GM21447 (cell line): ENCODE measurements around the gene SZRD1.

Experiments
- ATAC-seq: cut with Tn5 transposase; IDR thresholded peaks from one replicate; pipeline ENCODE4 v1.9.1; 2021; ENCODE audit not compliant: unreplicated experiment

Gene SZRD1

GRCh38 chr1:16367258-16367967 lies 371 bp downstream of the SZRD1 start:
- ATAC-seq: peak; percentile 55

GRCh38 chr1:16367968-16368890 lies 1.2 kb downstream of the SZRD1 start:
- no peak for ATAC-seq

- ATAC-seq: no peak
Measured at GRCh38 chr1:16369821-16370220, 2.8 kb downstream of the SZRD1 start.

DNA sequence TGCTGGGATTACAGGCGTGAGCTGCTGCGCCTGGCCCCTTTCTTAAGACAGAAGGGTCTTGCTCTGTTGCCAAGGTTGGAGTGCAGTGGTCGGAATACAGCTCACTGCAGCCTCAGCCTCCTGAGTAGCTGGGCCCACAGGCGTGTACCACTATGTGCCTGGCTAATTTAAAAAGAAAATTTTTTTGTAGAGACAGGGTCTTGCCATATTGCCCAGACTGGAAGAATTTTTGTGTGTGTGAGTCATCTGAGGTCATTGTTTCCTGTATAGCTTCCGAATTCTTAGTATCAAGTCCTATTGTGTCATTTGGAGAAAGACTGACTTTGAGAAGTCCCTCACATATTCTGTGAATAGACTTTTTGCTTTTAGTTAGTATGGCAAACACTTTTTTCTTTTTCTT lies 4.7 kb downstream of the SZRD1 start:
- no peak for ATAC-seq

- no peak for ATAC-seq
Measured at GRCh38 chr1:16372535-16373285, 5.7 kb downstream of the SZRD1 start.

- ATAC-seq: no peak
Measured at GRCh38 chr1:16374266-16374665, 7.2 kb downstream of the SZRD1 start.

DNA sequence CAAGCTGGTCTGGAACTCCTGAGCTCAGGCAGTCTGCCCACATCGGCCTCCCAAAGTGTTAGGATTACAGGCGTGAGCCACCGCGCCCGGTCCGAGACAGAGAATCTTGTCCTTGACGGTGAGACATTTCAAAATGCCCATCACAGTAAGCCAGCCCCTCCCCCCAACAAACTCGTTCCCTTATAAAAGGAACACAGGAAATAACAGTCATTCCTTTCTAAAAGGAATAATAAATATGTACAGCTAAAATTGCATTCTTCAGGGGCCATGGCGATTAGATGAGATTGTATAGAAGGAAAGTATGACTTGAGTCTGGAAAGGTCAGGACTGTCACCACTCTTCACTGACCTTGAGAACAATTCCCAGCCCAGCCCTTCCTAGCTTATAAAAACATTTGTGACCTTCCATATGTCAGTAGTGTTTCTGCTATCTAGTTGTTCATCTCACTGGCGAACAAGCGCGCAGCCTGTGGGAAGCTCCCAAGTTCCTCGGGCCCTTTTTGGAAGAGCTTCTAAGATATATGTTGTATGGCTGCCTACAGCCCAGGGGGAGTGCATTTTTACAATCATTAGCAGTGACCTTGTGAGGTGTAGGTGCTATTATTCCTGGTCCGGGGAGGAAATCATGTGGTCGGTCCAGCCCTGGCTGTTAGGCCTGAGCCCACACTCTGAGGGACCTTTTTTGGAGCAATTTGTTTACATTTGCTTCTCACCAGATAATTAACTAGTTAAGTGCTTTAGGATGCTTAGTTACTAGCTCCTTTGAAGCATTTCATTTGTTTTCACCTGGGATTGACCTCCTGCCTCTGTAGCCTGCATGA lies 8.7 kb downstream of the SZRD1 start:
- ATAC-seq: no peak

DNA sequence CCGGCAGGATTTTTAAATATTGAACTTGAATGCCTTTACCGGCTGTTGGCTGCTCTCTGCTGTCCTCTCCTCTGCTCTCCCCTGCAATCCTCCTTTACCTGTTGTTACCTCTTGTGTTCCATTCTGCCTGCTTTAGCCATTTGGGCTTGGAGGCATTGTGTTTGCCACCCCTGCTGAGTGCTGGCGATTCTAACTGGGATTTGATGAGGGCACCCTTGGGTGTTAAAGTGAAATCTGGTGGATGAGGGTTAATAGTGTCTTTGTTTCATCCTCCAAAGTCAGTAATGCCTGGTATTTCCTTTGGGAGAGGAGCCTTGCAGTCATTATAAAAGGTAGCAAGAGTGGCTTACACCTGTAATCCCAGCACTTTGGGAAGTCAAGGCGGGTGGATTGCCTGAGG lies 9.9 kb downstream of the SZRD1 start:
- ATAC-seq: no peak

GRCh38 chr1:16378443-16378842 lies 11.4 kb downstream of the SZRD1 start:
- no peak for ATAC-seq

DNA sequence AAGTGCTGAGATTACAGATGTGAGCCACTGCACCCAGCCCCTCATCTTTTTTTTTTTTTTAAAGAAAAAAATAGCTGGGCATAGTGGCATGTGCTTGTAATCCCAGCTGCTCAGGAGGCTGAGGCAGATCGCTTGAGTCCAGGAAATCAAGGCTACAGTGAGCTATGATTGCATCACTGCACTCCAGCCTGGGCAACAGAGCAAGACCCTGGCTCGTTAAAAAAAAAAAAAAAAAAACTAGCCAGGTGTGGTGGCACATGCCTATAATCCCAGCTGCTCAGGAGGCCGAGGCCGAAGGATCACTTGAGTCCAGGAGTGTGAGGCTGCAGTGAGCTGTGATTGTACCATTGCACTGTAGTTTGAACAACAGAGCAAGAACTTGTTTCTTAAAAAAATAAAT lies 13.8 kb downstream of the SZRD1 start:
- ATAC-seq: no peak

- no peak for ATAC-seq
Measured at GRCh38 chr1:16383888-16384287, 16.8 kb downstream of the SZRD1 start.

DNA sequence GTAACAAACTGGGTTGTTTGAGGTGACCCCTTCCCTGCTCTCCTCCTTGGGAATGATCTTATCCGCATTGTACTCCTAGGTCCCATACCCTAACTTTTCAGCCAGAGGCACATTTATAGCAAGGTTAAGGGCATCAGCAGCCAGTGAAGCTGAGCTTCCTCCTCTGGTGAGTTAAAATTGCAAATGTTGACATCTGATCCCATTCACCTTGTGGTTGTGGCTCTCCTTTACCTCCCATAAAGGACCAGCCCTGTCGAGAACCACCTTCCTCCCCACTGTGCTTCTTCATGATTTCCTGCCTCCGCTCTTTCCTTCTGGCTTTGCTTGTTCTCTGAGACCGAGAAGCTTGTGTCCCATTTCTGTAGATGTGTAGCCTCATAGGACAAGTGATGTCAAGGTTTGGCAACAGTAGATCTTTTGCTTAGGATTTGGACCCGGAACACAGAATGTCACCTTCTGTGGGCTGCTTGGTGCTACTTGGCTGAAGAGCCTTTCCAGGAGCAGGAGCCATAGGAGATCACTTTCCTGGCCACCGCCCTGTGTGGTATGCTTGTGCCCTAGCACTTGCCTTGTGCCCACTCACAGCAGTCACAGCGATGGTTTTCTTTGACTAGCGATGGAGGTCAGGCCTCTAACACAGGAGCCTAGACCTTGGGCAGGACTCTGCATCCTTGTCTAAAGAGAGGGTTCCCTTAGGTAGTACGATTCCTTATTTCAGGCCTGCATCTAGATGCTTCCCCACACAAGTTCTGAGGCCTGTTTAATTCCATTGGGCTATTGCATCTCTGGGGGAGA lies 18.8 kb downstream of the SZRD1 start:
- no peak for ATAC-seq

- no peak for ATAC-seq
Measured at GRCh38 chr1:16386454-16387113, 19.5 kb downstream of the SZRD1 start.

- no peak for ATAC-seq
Measured at GRCh38 chr1:16387201-16388188, 20.5 kb downstream of the SZRD1 start.

DNA sequence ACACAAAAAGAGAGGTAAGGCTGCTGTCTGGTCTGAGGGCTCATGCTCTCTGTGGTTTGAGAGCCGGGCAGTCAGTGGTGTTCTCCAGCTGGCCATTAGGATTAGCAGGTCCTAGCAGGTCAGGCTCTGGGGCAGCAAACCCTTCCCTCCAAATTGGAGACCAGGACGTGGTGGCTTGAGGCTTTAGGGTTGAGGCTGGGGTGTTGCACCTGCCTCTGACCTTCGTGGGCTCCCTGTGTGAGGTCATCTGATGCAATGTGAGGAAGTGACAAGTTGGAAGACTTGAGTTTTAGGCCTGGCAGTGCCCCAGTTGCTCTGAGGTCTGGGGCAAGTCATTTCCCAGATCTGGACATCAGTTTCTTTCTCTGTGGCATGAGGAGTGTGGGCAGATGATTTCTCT lies 24.4 kb downstream of the SZRD1 start:
- ATAC-seq: no peak

DNA sequence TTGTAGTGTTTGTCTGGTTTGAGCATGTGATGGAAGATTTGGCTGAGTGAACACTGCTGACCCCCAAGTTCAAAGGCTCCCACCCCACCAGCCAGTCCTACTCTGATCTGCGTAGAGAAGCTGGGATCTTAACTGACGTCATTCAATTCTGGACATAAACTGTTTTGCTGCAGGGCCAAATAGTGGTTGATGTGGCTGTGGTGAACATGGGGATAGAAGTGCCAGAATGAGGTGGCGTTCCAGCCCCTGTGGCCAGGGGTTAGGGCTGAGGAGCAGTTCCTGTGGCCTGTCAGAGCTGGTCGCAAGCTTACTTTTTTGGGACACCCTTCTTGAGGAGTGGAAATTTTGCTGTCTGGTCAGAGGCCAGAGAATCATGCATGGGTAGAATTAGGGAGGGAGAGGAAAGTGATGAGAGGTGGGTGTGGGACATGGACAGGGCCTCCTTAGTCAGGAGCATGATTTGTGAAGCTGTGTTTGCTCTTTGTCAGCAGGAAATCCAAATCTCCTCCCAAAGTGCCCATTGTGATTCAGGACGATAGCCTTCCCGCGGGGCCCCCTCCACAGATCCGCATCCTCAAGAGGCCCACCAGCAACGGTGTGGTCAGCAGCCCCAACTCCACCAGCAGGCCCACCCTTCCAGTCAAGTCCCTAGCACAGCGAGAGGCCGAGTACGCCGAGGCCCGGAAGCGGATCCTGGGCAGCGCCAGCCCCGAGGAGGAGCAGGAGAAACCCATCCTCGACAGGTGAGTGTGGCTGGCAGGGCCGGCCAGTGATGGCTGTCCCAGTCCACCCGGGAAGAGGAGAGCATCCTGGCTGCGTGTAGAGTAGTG lies 25.9 kb downstream of the SZRD1 start:
- no peak for ATAC-seq
